NCI-H2107 treated with DMSO at 0.1 percent for 48 hours (cell line): ENCODE results near the gene CDH11.

ENCODE experiments used
- DNase-seq: peaks from one replicate; lab custom pipeline; 2025; ENCODE audit not compliant: unreplicated experiment; lab: John Stamatoyannopoulos, UW

The CDH11 gene

GRCh38 chr16:64925166-64925565 is 196.7 kb downstream of the CDH11 start:
- DNase-seq: no peak

- no peak for DNase-seq
Measured at GRCh38 chr16:64924086-64924485, 197.8 kb downstream of the CDH11 start.

GRCh38 chr16:64919929-64920607 is 201.8 kb downstream of the CDH11 start:
- DNase-seq: no peak

- no peak for DNase-seq
Measured at GRCh38 chr16:64919141-64919540, 202.7 kb downstream of the CDH11 start.

GRCh38 chr16:64916051-64916450 is 205.8 kb downstream of the CDH11 start:
- DNase-seq: no peak

GRCh38 chr16:64910356-64910755 is 211.5 kb downstream of the CDH11 start:
- no peak for DNase-seq

- no peak for DNase-seq
Measured at GRCh38 chr16:64907844-64908243, 214.0 kb downstream of the CDH11 start.

GRCh38 chr16:64903770-64904169 is 218.1 kb downstream of the CDH11 start:
- no peak for DNase-seq

GRCh38 chr16:64900517-64900916 is 221.3 kb downstream of the CDH11 start:
- DNase-seq: no peak

- DNase-seq: no peak
Measured at GRCh38 chr16:64900019-64900418, 221.8 kb downstream of the CDH11 start.

- no peak for DNase-seq
Measured at GRCh38 chr16:64898159-64898558, 223.7 kb downstream of the CDH11 start.
